GM12864 (cell line): Measurements from ENCODE around the gene FAM227B.
A peak's percentile ranks its signal among the peaks of the same experiment; 100 is the strongest.
"Not testable (repeated sequence)": the region's sequence is repeated elsewhere in the genome, so short reads cannot be mapped to it uniquely, and the experiment has no call there.

ENCODE experiments used
- DNase-seq: peaks from one replicate; pipeline ENCODE4 v3.0.0-alpha.2; 2011; ENCODE audit warnings: low read depth
- H3K4me3 ChIP-seq: 2 replicates; pipeline ENCODE4 v1.5.1; 2011; ENCODE audit warnings: mild to moderate bottlenecking, low read depth, low read length, control low read depth
- CTCF ChIP-seq: IDR thresholded peaks from 2 replicates; pipeline ENCODE4 v1.5.1; 2011; ENCODE audit warnings: low read depth, mild to moderate bottlenecking, moderate library complexity, low read length, control low read depth, inconsistent platforms; ENCODE audit errors: missing control alignments

The FAM227B gene

GRCh38 chr15:49530092-49530491 lies 90.5 kb downstream of the FAM227B start:
- TF ChIP-seq CTCF, result no peak
- DNase-seq, result no peak
- H3K4me3 ChIP-seq, result no peak overlapping the region

GRCh38 chr15:49528289-49528688 lies 92.3 kb downstream of the FAM227B start:
- TF ChIP-seq CTCF, result no peak
- DNase-seq, result no peak

GRCh38 chr15:49521802-49522201 lies 98.8 kb downstream of the FAM227B start:
- no peak for DNase-seq
- no peak overlapping the region for H3K4me3 ChIP-seq
- TF ChIP-seq CTCF, result peak; percentile 33

More at GRCh38 chr15:49528289-49528688, 92.3 kb downstream of the FAM227B start:
- no peak overlapping the region for H3K4me3 ChIP-seq

DNA sequence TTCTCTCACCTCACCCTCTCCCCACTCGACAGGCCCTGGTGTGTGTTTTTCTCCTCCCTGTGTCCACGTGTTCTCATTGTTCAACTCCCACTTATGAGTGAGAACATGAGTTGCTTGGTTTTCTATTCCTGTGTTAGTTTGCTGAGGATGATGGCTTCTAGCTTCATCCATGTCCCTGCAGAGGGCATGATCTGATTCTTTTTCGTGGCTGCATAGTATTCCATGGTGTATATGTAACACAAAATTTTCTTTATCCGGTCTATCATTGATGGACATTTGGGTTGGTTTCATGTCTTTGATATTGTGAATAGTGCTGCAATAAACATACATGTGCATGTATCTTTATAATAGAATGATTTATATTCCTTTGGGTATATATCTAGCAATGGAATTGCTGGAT lies 107.9 kb downstream of the FAM227B start:
- not testable (repeated sequence) for DNase-seq, H3K4me3 ChIP-seq

DNA sequence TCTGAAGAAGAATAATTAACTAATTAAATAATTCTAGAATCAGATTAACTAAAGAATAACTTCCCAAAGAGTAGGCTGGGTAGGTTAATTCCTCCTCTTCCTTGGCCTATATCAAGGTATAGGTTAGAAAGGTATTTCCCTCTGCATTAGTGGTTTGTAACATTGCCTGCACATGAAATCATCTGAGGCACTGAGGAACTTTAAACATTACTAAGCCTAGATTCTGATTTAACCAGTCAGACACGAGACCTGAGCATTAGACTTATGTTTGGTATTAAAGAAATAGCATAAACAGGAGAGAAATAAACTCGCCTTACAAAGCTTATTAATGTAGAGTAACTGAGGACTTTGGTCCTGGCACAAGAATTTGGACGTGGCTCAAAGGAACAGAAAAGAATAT lies 113.4 kb downstream of the FAM227B start:
- H3K4me3 ChIP-seq, result no peak overlapping the region
- no peak for DNase-seq
- no peak for TF ChIP-seq CTCF

GRCh38 chr15:49506341-49506740 lies 114.3 kb downstream of the FAM227B start:
- no peak for TF ChIP-seq CTCF
- no peak for DNase-seq

DNA sequence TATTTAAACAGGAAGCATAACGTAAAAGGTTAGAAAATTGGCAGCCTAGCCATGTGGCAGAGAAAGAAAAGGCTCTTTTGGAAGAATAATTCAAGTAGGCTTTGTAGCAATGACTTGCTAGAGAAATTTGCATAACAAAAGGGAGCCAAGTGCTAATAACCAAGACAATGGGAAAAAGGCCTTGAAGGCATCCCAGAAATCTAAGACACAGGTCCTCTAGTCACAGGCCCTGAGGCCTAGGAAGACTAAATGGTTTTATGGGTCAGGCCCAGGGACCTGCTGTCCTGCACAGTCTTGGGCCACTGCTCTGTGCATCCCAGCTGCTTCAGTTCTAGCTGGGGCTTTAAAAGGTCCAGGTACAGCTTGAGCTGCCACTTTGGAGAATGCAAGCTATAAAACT lies 119.0 kb downstream of the FAM227B start:
- DNase-seq, result no peak
- no peak for TF ChIP-seq CTCF
- H3K4me3 ChIP-seq, result no peak overlapping the region

More at GRCh38 chr15:49506341-49506740, 114.3 kb downstream of the FAM227B start:
- H3K4me3 ChIP-seq, result no peak overlapping the region
